Psoas muscle (tissue), 8 donors: ENCODE measurements around the gene MYRIP. TPM values are rescaled to one million over a fixed set of nuclear protein-coding genes. Genes with fewer than 3 reads are reported as not detected.

Source experiments
- ATAC-seq, 4 donors: fragments of 200-7000 bp; cut with Tn5 transposase; one replicate each; pipeline ENCODE4 v1.9.1; 2020; ENCODE audit warnings: moderate library complexity in 3 of 4, mild to moderate bottlenecking in 2 of 4
- DNase-seq, 2 donors: peaks; one replicate each; pipeline ENCODE4 v3.0.0-alpha.2; 2020
- H3K27ac ChIP-seq: fragments of 200-600 bp; one replicate; pipeline ENCODE4 v1.8.0; 2022
- H3K27me3 ChIP-seq, 3 donors: fragments of 200-600 bp in 1 of 3; one replicate each; pipeline versions ENCODE4 v1.6.1 to v1.8.0; 2013 to 2022; ENCODE audit warnings: low read length in 2 of 3, mild to moderate bottlenecking in 2 of 3, moderate library complexity in 1 of 3; ENCODE audit not compliant: insufficient read depth in 3 of 3
- H3K36me3 ChIP-seq, 2 donors: fragments of 200-600 bp in 1 of 2; one replicate each; pipeline versions ENCODE4 v1.6.1 to v1.8.0; 2013 to 2022; ENCODE audit warnings: low read depth in 1 of 2, mild to moderate bottlenecking in 1 of 2, moderate library complexity in 1 of 2; ENCODE audit not compliant: insufficient read depth in 1 of 2
- H3K4me1 ChIP-seq: fragments of 200-600 bp; one replicate; pipeline ENCODE4 v1.8.0; 2022
- H3K4me3 ChIP-seq: fragments of 200-600 bp; one replicate; pipeline ENCODE4 v1.8.0; 2022; ENCODE audit warnings: mild to moderate bottlenecking
- H3K9me3 ChIP-seq: fragments of 200-600 bp; one replicate; pipeline ENCODE4 v1.8.0; 2022
- WGBS, 3 donors: extraction: QIAGEN DNeasy Blood & Tissue Kit; methylation state at CpG; one replicate each; pipeline versions ENCODE4 v1.1.6 to v1.1.7; 2013; 5-methylcytosine and 5-hydroxymethylcytosine counted together
- intact Hi-C, 2 donors: fragments of 100-400 bp; cut with DNase I; formaldehyde crosslinking; loops; one replicate each; pipeline versions ENCODE4 v1.11.0 to v1.14.2; 2022
- polyA plus RNA-seq, 3 donors: library from polyadenylated mRNA; stranded (reverse); fragments of 200-250 nt; gene quantifications; one replicate each; pipeline ENCODE4 v1.2.3, GENCODE V29; 2013
- total RNA-seq, 4 donors: library from RNA; stranded (reverse); fragmentation: NEBNext Ultra II Directional in 2 of 4; extraction: Animal tissue kit (Norgen Biotek cat#: 25700) in 2 of 4; gene quantifications; one replicate each; pipeline versions ENCODE4 v1.2.1 to v1.2.4, GENCODE V29; 2021 to 2023
- TF ChIP-seq, protein P1 (sequence below): fragments of 200-600 bp; IDR thresholded peaks from one replicate; pipeline ENCODE4 v1.8.0; 2022; ENCODE audit warnings: antibody characterized with exemption
- donor health status: healthy with polysubstance abuse.
- donor health status: DM: no; HTN: no; CAD: no; lungs with moderate emphysema.
- donor health status: Bipolar disorder and iron deficiency.
- donor health status: healthy.
- donor health status: DM: yes; HTN: yes; CAD: no.
- donor health status: DM: no; HTN: no; CAD: no.
- donor health status: DM: no; HTN: no; CAD: no.
- donor health status: DM: yes; HTN: yes; CAD: no.

MYRIP gene
- total and polyA plus RNA-seq, 7 donors, result 0.35 to 2.8 (median 1.1) TPM

DNA sequence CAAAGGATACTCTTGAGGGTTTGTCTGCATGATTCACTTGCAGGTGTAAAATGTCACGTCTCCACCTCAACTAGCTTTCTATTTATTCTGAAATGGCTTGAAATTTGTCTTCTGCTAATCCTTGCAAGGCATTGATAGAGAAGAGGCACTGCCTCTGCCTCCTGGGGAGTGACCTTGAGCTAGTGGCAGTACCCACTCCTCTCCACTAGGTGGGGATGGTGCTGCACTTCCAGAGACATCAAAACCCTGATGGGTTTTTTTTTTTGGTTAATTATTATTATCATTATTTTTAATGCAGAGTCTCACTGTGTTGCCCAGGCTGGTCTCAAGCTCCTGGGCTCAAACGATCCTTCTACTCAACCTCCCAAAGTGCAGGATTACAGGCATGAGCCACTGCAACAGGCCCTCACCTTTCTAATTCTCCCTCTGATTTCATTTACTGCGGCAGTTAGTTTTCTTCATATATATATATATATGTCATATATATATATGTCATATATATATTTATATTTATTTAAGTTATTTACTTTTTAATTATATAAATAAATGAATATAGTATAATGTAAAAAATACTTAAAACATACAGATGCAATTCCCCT, 382.5 kb downstream of the MYRIP start:
- H3K27me3 ChIP-seq, result no peaks in the 10 kb centered on the region
- 36 to 38% (median 36%) methylated on average over 3 of the region's 3 CpGs for WGBS, 3 donors
- intact Hi-C loops, result loop anchor here (1.0 to 2.0 kb wide), 2 partner anchors 123 to 125 kb away; no protein-coding TSS in a partner anchor
- ATAC-seq (peak; percentile 63 to 82 (median 78)), DNase-seq (peak in 1 of 2 donors; percentile 40)
- H3K36me3 ChIP-seq, result no peaks in the 10 kb centered on the region
- H3K9me3 ChIP-seq, result no peaks in the 10 kb centered on the region
- H3K27ac ChIP-seq, result no peak overlapping the region
- TF ChIP-seq, protein P1, sequence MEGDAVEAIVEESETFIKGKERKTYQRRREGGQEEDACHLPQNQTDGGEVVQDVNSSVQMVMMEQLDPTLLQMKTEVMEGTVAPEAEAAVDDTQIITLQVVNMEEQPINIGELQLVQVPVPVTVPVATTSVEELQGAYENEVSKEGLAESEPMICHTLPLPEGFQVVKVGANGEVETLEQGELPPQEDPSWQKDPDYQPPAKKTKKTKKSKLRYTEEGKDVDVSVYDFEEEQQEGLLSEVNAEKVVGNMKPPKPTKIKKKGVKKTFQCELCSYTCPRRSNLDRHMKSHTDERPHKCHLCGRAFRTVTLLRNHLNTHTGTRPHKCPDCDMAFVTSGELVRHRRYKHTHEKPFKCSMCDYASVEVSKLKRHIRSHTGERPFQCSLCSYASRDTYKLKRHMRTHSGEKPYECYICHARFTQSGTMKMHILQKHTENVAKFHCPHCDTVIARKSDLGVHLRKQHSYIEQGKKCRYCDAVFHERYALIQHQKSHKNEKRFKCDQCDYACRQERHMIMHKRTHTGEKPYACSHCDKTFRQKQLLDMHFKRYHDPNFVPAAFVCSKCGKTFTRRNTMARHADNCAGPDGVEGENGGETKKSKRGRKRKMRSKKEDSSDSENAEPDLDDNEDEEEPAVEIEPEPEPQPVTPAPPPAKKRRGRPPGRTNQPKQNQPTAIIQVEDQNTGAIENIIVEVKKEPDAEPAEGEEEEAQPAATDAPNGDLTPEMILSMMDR, result peak; percentile 99
- peaks cover 11% of the 10 kb centered on the region for H3K4me1 ChIP-seq
- no peak overlapping the region for H3K4me3 ChIP-seq

DNA sequence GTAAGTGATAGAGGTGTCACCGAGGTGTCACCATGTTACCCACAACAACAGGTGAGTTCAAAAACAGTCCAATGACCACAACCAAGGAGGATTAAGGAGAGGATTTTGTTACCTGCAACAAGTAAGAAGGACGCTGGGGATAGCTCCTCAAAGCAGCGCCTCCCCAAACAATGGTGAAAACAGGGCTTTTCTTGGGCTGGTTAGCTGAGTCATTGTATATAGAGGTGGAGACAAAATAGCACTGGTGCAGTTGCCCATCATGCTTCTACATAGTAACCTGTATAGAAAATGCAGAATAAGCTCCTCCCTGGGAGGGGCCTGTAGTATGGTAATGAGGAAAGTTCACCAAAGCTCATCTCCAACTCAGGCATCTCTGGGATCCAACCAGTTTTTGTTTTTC, 383.2 kb downstream of the MYRIP start:
- H3K9me3 ChIP-seq, result no peaks in the 10 kb centered on the region
- TF ChIP-seq, protein P1, result no peak
- H3K36me3 ChIP-seq, result no peaks in the 10 kb centered on the region
- peaks cover 10% of the 10 kb centered on the region for H3K4me1 ChIP-seq
- H3K27me3 ChIP-seq, result no peaks in the 10 kb centered on the region
- no peak overlapping the region for H3K27ac ChIP-seq
- DNase-seq (no peak), ATAC-seq (no peak)
- 60 to 85% (median 84%) methylated on average over 3 of the region's 3 CpGs for WGBS, 3 donors
- H3K4me3 ChIP-seq, result no peak overlapping the region
- intact Hi-C loops, result loop anchor here (1.0 to 2.0 kb wide), 2 partner anchors 122 to 125 kb away; no protein-coding TSS in a partner anchor

DNA sequence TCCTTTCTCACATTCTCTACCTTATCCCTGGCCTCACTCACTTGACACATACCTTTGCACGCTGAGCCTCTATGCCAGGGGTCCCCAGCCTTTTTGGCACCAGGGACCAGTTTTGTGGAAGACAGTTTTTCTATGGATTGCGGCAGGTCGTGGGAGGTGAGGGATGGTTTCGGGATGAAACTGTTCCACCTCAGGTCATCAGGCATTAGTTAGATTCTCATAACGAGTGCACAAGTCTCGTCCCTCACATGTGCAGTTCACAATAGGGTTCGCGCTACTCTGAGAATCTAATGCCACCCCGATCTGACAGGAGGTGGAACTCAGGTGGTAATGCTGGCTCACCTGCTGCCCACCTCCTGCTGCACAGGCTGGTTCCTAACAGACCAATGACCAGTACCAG, 387.6 kb downstream of the MYRIP start:
- no peak overlapping the region for H3K4me3 ChIP-seq
- H3K27ac ChIP-seq, result no peak overlapping the region
- no peaks in the 10 kb centered on the region for H3K9me3 ChIP-seq
- DNase-seq (no peak), ATAC-seq (no peak)
- intact Hi-C loops, result no loop called here
- TF ChIP-seq, protein P1, result no peak
- WGBS, 3 donors, result 86 to 89% (median 87%) methylated on average over 9 of the region's 9 CpGs
- H3K4me1 ChIP-seq, result no peaks in the 10 kb centered on the region
- H3K36me3 ChIP-seq, result no peaks in the 10 kb centered on the region
- H3K27me3 ChIP-seq, result no peaks in the 10 kb centered on the region

DNA sequence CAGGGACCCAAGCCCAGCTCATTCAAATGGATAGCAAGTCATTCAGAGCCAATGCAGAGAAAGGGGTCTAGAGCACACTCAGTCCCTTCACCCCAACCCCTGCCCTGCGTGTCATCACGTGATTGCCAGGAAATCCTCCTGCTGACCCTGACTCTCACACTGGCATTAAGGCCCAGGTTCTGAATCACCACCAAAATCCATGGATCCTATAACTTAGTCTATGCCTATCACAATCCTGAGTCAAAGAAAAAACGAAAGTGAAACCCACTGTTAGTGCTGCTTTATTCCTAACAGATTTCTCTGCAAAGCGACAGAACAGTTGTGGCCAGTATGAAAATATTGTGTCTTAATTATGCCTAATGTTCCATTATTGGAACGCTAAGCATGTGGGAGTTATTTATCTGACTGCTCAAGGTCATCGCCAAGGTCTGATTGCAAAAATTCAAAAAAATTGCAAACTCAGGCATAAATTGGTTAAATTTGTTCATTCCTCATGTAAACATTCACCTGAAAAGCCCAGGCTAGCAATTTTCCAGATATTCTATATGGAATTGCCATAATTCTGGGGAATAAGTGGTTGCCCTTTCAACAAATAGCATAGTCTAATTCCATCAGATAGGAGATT, 391.4 kb downstream of the MYRIP start:
- no peak for ATAC-seq
- no peaks in the 10 kb centered on the region for H3K4me1 ChIP-seq
- DNase-seq, result no peak
- H3K36me3 ChIP-seq, result no peaks in the 10 kb centered on the region
- no peaks in the 10 kb centered on the region for H3K9me3 ChIP-seq
- TF ChIP-seq, protein P1, result no peak
- intact Hi-C loops, result no loop called here
- H3K27ac ChIP-seq, result no peak overlapping the region
- WGBS, 3 donors, result 80 to 87% (median 85%) methylated on average over 6 of the region's 6 CpGs
- no peak overlapping the region for H3K4me3 ChIP-seq
- H3K27me3 ChIP-seq, result no peaks in the 10 kb centered on the region
